Measurements from ENCODE around the gene ALLC.

ALLC gene

GRCh38 chr2:3751251-3751650 lies 93.3 kb downstream of the ALLC start:
- DNase-seq (ENCODE audit: low spot score) = no peak

- DNase-seq (ENCODE audit: low spot score) = no peak
Measured at GRCh38 chr2:3751806-3752205, 93.8 kb downstream of the ALLC start.

Measured in putamen (tissue), 1 donor.